GM12801 (cell line): ENCODE data around the gene PLXNB2.

Source experiments
- TF ChIP-seq, protein P1 (sequence below): IDR thresholded peaks from one replicate; pipeline ENCODE4 v1.5.1; 2011; ENCODE audit warnings: control low read depth; ENCODE audit not compliant: insufficient read length; ENCODE audit errors: extremely low read depth

PLXNB2 gene

DNA sequence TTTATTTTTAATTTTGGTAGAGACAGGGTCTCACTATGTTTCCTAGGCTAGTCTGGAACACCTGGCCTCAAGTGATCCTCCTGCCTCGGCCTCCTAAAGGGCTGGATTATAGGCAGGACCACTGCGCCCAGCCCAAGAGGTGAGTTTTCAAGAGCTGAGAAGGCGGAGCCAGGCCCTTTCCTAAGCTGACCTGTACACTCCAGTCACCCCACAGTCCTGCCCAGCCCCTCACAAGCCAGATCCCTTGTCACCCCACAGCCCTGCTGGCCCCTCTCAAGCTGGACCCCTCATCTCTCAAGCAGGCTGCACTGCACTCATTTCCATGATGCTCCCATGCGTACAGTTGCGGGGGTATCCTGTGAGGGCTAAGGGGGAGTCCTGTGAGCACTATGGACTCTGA is 16.5 kb upstream of the PLXNB2 start:
- TF ChIP-seq, protein P1, sequence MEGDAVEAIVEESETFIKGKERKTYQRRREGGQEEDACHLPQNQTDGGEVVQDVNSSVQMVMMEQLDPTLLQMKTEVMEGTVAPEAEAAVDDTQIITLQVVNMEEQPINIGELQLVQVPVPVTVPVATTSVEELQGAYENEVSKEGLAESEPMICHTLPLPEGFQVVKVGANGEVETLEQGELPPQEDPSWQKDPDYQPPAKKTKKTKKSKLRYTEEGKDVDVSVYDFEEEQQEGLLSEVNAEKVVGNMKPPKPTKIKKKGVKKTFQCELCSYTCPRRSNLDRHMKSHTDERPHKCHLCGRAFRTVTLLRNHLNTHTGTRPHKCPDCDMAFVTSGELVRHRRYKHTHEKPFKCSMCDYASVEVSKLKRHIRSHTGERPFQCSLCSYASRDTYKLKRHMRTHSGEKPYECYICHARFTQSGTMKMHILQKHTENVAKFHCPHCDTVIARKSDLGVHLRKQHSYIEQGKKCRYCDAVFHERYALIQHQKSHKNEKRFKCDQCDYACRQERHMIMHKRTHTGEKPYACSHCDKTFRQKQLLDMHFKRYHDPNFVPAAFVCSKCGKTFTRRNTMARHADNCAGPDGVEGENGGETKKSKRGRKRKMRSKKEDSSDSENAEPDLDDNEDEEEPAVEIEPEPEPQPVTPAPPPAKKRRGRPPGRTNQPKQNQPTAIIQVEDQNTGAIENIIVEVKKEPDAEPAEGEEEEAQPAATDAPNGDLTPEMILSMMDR, result no peak

- TF ChIP-seq, protein P1, result no peak
Observed at GRCh38 chr22:50320671-50321325, 13.4 kb upstream of the PLXNB2 start.

GRCh38 chr22:50320116-50320515 is 12.7 kb upstream of the PLXNB2 start:
- TF ChIP-seq, protein P1, result no peak

DNA sequence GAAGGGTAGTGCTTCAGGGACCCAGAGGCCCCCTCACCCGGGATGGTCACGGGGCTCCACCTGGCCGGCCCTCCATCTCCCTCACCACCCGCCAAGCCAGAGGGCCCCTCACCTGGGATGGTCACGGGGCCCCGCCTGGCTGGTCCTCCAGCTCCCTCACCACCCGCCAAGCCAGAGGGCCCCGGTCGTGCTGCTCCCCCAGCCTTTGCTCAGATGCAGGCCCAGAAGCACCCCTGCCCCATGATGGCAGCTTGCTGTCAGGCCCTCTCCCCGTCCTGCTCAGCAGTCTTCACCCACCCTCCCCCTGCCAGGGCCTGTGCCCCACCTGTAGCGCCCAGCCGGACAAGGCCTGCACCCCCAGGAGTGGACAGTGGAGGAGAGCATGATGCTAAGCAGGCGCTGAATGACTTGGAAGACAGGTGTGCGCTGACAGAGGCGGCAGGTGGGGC is 12.1 kb upstream of the PLXNB2 start:
- TF ChIP-seq, protein P1, result no peak

GRCh38 chr22:50318698-50319411 is 11.4 kb upstream of the PLXNB2 start:
- TF ChIP-seq, protein P1, result no peak

DNA sequence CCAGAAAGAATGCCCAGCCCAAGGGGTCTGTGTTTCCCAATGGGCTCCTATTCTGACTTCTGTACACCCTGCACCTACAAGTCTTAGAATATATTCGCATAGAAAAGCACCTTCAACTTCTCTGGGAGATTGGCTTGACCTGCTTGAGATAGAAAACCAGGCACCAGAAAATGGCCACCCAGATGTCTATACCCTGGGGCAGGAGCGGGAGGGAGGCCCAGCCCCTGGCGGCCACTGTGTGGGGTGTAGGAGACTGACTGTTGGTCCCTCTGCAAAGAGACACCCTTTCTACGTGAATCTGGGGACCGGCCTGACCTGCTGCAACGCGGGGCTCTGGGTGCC is 10.9 kb upstream of the PLXNB2 start:
- TF ChIP-seq, protein P1, result no peak

DNA sequence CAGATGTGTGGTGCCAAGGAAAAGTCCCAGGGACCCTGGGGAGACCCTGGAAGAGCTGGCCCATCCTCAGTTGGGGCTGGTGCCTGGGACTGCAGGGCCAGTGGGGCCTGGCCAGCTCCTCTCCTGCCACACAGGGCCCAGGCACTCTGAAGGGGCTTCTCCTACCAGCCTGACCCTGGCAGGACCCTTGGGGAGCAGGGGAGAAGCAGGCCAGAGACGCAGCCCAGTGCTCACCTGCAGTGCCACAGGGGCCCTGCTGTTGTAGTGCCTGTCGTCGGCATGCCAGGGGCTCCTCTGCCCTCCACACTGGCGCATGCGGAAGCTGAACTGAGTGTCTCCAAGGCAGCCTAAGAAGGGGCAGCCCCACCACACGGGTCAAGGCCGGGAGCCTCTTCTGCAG is 10.2 kb upstream of the PLXNB2 start:
- TF ChIP-seq, protein P1, result no peak
